ENCODE results near the gene ALDH3A2.
A peak's percentile ranks its signal among the peaks of the same experiment; 100 is the strongest.

Gene ALDH3A2

DNA sequence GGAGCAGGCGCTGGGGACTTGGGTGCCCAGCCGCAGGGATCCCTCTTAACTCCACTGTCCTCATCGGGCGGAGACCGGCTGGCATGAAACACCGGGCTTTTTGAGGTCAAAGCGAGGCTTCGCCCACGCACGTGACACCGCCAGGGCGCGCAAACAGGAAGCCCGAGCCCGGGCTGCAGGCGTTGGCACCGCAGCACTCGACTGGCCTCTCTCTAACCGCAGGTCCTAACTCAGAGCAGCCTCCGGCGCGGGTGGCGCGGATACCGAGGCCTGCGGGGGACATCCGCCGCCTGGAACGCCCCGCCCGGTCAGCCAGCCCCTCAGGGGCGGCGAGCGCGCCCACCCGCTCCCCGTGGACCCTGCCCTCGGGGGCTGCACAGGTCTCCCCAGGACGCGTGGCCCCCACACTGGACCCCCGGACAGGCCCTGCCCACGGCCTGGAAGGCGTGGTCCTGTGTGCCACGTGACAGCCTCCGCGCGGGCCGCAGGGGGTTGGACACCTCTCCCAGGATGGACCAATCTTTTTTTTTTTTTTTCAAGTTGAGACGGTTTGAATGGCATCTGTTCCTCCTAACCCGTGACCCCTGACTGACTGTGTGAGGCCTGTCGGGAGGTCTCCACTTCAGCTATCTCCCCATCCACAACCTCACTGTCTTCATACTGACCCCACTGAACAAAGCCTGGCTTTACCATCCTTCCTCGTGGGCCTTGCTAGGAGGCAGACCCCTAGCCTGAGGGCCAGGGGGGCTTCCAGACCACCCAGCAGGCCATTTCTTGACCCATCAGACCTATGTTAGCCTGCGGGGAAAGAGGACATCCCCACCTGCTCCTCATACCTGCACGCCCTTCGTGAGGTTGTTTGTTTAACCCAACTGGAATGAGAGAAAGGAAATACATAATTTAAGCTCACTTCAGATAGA, 76.2 kb downstream of the ALDH3A2 start:
- H3K9me3 ChIP-seq (ENCODE audit: control extremely low read depth in 1 of 5, control insufficient read depth in 4 of 5, insufficient read depth in 2 of 5, low read depth in 1 of 5, low read length in 4 of 5), result no peaks in the 10 kb centered on the region
- no peak overlapping the region for H3K27ac ChIP-seq (ENCODE audit: insufficient read depth in 1 of 2, low read depth in 1 of 2, low read length in 2 of 2, poor library complexity in 1 of 2, severe bottlenecking in 2 of 2)
- peak overlapping the region in 4 of 7 experiments; percentile 15 to 62 (median 50) for H3K4me3 ChIP-seq (ENCODE audit: control insufficient read depth in 1 of 7, extremely low read depth in 1 of 7, insufficient read depth in 4 of 7, low read depth in 2 of 7, low read length in 6 of 7)
- H3K27me3 ChIP-seq (replicated peaks in 2 of 5; ENCODE audit: control insufficient read depth in 4 of 5, insufficient read depth in 5 of 5, low read length in 4 of 5), result no peaks in the 10 kb centered on the region
- CTCF ChIA-PET, result no interaction called here
- 23% methylated on average over 46 of the region's 55 CpGs for WGBS (ENCODE audit: insufficient coverage)
- POLR2A ChIA-PET, result no interaction called here
- peaks cover 0 to 39% (median 25%) of the 10 kb centered on the region in 4 experiments for H3K4me1 ChIP-seq (ENCODE audit: control extremely low read depth in 1 of 4, control insufficient read depth in 4 of 4, insufficient read depth in 4 of 4, low read length in 3 of 4)
- H3K36me3 ChIP-seq (ENCODE audit: control insufficient read depth in 4 of 4, insufficient read depth in 4 of 4, low read length in 3 of 4), result no peaks in the 10 kb centered on the region
- peak; percentile 67 to 93 (median 86) for DNase-seq

DNA sequence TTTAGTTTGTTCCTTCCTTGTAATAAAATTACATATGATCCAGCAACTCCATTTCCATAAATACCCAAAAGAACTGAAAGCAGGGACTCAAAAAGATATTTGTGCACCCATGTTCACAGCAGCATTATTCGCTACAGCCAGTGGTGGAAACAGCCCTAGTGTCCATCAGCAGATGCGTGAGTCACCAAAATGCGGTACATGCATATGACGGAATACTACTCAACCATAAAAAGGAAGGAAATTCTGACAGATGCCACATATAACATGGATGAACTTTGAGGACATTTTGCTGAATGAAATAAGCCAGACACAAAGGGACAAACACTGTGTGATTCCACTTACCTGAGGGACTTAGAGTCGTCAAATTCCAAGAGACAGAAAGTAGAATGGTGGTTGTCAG, 76.9 kb downstream of the ALDH3A2 start:
- POLR2A ChIA-PET, result no interaction called here
- H3K4me1 ChIP-seq (ENCODE audit: control extremely low read depth in 1 of 4, control insufficient read depth in 4 of 4, insufficient read depth in 4 of 4, low read length in 3 of 4), result peaks cover 0 to 34% (median 23%) of the 10 kb centered on the region in 4 experiments
- DNase-seq, result peak in 1 of 3 donors; percentile 17

DNA sequence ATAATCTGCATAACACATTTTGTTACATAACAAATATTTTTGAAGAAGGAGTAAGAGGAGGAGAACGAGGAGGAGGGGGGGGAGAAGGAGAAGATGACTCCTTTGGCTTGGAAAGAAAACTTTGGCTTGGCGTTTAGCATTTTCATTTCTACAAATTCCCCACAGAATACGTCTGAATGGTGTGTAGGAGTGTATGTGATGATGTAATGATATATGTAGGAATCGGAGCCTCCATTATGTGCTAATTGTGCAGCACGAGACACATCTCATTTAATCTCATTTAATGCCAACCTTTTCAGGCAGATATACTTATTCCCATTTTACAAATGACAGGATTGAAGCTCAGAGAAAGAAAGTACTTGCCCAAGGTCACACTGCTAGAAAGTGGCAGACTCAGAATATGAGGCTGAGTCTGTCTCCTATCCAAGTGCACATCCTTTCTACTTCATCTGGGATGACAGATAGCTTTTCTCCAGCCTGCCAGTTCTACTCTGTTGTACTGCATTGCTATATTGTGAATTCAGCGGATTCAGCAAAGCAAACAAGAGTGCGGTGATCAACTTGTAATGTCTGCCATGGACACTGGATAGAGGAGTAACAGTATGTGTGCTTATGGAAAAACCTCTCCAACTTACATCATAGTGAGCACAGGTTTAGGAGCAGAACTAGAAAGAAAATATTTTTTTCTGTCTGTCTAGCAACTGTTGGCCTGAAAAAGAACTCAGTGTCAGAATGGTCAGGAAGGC, 78.3 kb downstream of the ALDH3A2 start:
- no peak for DNase-seq
- H3K4me1 ChIP-seq (ENCODE audit: control extremely low read depth in 1 of 4, control insufficient read depth in 4 of 4, insufficient read depth in 4 of 4, low read length in 3 of 4), result peaks cover 0 to 30% (median 18%) of the 10 kb centered on the region in 4 experiments
- 100% methylated on average over 2 of the region's 7 CpGs for WGBS (ENCODE audit: insufficient coverage)
- no peak overlapping the region for H3K27ac ChIP-seq (ENCODE audit: insufficient read depth in 1 of 2, low read depth in 1 of 2, low read length in 2 of 2, poor library complexity in 1 of 2, severe bottlenecking in 2 of 2)
- no peaks in the 10 kb centered on the region for H3K36me3 ChIP-seq (ENCODE audit: control insufficient read depth in 4 of 4, insufficient read depth in 4 of 4, low read length in 3 of 4)
- H3K9me3 ChIP-seq (ENCODE audit: control extremely low read depth in 1 of 5, control insufficient read depth in 4 of 5, insufficient read depth in 2 of 5, low read depth in 1 of 5, low read length in 4 of 5), result no peaks in the 10 kb centered on the region
- H3K27me3 ChIP-seq (replicated peaks in 2 of 5; ENCODE audit: control insufficient read depth in 4 of 5, insufficient read depth in 5 of 5, low read length in 4 of 5), result no peaks in the 10 kb centered on the region
- ChIA-PET POLR2A (no interaction called here), CTCF (interaction anchor here (2.8 kb wide), 1 partner anchor 17 kb away, joined by 22 read pairs; no protein-coding TSS in a partner anchor)
- no peak overlapping the region for H3K4me3 ChIP-seq (ENCODE audit: control insufficient read depth in 1 of 7, extremely low read depth in 1 of 7, insufficient read depth in 4 of 7, low read depth in 2 of 7, low read length in 6 of 7)

More for the DNA sequence above, 76.9 kb downstream of the ALDH3A2 start:
- WGBS (ENCODE audit: insufficient coverage), result 100% methylated on average over 2 of the region's 5 CpGs
- Histone ChIP-seq H3K27me3 (replicated peaks in 2 of 5; ENCODE audit: control insufficient read depth in 4 of 5, insufficient read depth in 5 of 5, low read length in 4 of 5) (no peaks in the 10 kb centered on the region), H3K27ac (ENCODE audit: insufficient read depth in 1 of 2, low read depth in 1 of 2, low read length in 2 of 2, poor library complexity in 1 of 2, severe bottlenecking in 2 of 2) (no peak overlapping the region), H3K36me3 (ENCODE audit: control insufficient read depth in 4 of 4, insufficient read depth in 4 of 4, low read length in 3 of 4) (no peaks in the 10 kb centered on the region), H3K4me3 (ENCODE audit: control insufficient read depth in 1 of 7, extremely low read depth in 1 of 7, insufficient read depth in 4 of 7, low read depth in 2 of 7, low read length in 6 of 7) (no peak overlapping the region), H3K9me3 (ENCODE audit: control extremely low read depth in 1 of 5, control insufficient read depth in 4 of 5, insufficient read depth in 2 of 5, low read depth in 1 of 5, low read length in 4 of 5) (no peaks in the 10 kb centered on the region)
- CTCF ChIA-PET, result no interaction called here
